AG10803 (cell line): ENCODE data around the gene RNASE1.

Experiments
- DNase-seq: peaks from one replicate; pipeline ENCODE4 v3.0.0; 2010; ENCODE audit warnings: low read depth
- H3K4me3 ChIP-seq: 2 replicates; pipeline ENCODE4 v1.5.1; 2011; ENCODE audit warnings: mild to moderate bottlenecking, low read length, control low read depth
- TF ChIP-seq, protein P1 (sequence below): conservative IDR thresholded peaks from 2 replicates; pipeline ENCODE4 v1.5.1; 2011; ENCODE audit warnings: mild to moderate bottlenecking, low read length, control low read depth, inconsistent platforms

RNASE1 gene

DNA sequence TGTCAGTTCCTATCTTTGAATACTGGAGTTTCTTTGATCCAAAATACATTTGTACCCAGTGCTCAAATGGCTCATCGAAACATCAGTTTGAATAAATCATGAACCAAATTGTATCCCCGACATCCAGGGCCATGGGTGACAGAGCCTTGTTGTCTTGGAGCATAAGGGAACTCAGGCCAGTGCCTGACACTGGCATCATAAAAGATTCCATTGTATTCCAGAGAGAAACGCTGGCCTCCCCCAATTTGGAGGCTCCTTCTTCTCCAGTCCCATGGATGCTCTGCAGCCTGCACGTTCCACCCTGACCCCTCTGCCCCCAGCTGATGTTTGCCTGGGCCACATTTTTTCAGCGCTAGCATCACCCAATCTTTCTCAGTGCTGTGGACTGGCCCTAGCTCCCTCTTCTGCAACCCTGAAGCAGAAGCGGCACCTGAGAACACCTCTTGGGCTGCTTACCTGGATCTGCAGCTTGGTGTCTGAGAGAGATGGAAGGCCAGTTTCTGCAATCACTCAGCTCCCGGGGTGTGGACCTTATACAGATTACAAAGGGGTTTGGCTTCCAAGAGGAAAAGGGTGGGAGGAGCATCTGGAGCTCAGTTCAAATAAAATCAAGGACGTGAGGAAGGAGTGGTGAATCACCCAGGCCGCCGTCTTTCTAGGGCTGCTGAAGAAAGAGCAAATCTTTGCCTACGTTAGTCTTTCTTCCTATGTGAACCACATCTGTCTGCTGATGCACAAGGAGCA lies at the start of gene RNASE1:
Gene RNASE1, minus strand, starts transcription at position 504 of the 744 bp plus-strand sequence. CDS start 776 bp downstream, outside the sequence.
- TF ChIP-seq, protein P1, sequence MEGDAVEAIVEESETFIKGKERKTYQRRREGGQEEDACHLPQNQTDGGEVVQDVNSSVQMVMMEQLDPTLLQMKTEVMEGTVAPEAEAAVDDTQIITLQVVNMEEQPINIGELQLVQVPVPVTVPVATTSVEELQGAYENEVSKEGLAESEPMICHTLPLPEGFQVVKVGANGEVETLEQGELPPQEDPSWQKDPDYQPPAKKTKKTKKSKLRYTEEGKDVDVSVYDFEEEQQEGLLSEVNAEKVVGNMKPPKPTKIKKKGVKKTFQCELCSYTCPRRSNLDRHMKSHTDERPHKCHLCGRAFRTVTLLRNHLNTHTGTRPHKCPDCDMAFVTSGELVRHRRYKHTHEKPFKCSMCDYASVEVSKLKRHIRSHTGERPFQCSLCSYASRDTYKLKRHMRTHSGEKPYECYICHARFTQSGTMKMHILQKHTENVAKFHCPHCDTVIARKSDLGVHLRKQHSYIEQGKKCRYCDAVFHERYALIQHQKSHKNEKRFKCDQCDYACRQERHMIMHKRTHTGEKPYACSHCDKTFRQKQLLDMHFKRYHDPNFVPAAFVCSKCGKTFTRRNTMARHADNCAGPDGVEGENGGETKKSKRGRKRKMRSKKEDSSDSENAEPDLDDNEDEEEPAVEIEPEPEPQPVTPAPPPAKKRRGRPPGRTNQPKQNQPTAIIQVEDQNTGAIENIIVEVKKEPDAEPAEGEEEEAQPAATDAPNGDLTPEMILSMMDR, result no peak
- H3K4me3 ChIP-seq, result no peak within 1 kb of the TSS
- DNase-seq, result no peak

DNA sequence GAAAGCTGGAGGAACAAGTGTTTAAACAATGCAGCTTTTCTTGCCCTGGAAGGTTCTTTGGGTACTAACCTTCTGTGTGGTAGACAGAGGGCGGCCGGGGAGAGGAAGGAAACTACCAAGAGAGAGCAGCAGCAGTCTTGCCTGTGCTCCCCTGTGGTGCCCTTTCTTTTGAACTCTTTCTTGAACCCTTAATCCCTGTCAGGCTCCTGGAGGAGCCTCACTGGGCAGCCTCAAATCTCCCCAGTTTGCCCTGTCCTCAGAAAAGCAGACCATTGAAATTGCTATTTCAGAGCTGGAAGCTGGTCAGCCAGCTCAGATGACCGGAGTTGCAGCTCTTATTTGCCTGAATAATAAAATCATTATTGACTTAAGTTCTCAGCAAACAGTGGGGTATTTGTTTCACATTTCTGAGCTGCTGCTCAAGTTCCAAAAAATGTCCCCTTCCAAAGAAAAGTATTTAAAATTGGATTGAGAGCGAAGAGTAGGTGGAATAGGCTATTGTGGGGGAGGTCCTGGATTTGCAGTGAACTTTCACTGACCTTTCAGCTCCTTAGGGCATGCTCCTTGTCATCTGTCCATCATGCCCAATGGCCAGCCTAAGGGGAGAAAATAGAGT lies 46.4 kb upstream of the RNASE1 start:
- no peak for DNase-seq
- TF ChIP-seq, protein P1, result no peak
- H3K4me3 ChIP-seq, result no peak overlapping the region

DNA sequence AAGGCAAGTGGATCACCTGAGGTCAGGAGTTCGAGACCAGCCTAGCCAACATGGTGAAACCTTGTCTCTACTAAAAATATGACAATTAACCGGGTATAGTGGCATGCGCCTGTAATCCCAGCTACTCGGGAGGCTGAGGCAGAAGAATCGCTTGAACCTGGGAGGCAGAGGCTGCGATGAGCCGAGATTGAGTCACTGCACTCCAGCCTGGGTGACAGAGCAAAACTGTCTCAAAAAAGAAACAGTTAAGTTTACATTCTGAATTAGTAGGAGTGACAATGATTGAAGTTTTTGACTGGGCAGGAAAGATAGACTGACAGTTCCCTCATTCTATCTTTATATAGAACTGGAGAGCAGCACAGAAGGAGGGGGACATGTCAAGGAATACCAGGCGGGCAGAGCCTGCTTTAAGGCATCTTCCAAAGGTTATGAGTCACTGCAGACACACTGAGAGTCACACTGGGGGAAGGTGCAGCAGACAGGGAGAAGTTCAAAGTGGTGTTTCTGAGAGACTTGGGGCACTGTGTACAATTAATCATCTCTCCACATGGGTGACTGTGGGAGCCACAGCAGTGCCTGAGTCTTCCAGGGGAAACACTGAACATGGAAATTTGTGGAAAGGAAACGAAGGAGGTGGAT lies 45.8 kb upstream of the RNASE1 start:
- H3K4me3 ChIP-seq, result no peak overlapping the region
- TF ChIP-seq, protein P1, result no peak
- DNase-seq, result peak; percentile 35

DNA sequence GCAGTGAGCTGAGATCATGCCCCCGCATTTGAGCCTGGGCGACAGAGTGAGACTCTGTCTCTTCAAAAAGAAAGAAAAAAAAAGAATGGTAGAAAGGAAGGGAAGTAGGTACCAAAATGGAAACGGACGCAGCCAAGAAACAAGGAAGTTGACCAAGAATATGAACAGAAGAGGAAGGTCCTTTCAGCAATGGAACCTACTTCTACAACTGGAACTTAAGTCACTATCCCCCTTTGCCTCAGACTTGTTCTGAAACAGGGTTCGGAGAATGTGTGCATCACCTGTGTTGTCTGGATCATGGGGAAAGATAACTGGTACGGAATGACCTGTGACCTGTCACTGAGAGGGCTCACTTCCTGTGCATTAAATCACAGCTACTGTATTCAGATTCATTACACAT lies 43.9 kb upstream of the RNASE1 start:
- H3K4me3 ChIP-seq, result no peak overlapping the region
- TF ChIP-seq, protein P1, result no peak
- no peak for DNase-seq

DNA sequence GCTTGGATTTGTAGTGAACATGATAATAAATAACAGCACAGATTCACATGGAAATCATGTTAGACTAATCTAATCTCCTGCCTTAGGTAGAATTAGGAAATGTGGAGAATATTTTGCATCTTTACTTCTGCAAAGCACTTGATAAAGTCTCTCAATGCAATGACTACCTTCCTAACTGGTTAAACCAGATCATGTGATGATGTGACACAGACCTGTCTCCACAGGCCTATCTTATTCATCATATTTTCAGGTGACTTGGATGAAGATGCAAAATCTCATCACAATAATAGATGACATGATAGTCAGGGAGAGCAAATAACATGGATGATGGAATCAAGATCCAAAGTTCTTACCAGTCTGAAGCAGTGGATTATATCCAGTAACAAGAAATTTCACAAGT lies 38.5 kb upstream of the RNASE1 start:
- TF ChIP-seq, protein P1, result no peak
- no peak overlapping the region for H3K4me3 ChIP-seq
- no peak for DNase-seq

DNA sequence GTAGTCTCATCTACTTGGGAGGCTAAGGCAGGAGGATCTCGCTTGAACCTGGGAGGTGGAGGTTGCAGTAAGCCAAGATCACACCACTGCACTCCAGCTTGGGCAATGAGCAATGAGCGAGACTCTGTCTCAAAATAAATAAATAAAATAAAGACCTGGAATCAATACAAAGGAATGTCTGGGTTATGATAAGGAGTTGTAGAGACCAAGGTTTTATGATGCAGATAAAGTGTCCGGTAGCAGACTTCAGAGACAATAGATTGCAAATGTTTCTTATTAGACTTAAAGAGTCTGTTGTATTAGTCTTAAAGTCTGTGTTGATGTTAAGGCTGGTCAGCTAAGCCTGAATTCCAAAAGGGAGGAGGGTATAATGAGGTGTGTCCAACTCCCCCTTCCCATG lies 35.2 kb upstream of the RNASE1 start:
- TF ChIP-seq, protein P1, result no peak
- no peak overlapping the region for H3K4me3 ChIP-seq
- no peak for DNase-seq
